ENCODE results near the gene SF3B2. TPM values are rescaled to one million over a fixed set of nuclear protein-coding genes. Genes with fewer than 3 reads are reported as not detected.
"Not testable (repeated sequence)": the region's sequence is repeated elsewhere in the genome, so short reads cannot be mapped to it uniquely, and the experiment has no call there.

The SF3B2 gene
- total and polyA plus RNA-seq, 9 donors = 113 to 203 (median 189) TPM

DNA sequence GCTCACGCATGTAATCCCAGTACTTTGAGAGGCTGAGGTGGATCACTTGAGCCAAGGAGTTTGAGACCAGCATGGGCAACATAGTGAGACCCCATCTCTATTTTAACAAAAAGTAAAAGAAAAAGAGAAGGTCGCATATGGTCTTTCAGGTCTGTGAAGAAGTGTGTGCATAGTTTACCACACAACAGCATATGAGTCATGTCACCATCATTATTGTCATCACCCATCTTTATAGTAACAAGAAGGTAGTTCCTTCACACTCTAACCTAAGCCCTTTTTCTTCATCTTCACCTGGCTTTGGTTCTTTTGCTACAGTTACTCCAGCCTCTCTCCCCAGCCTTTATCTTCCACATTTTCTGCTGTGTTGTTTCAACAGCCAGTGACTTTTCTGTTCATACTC, 57.1 kb downstream of the SF3B2 start:
- Histone ChIP-seq H3K36me3 (no peaks in the 10 kb centered on the region), H3K27ac (no peak overlapping the region), H3K4me1 (ENCODE audit: insufficient read depth) (peaks cover 6% of the 10 kb centered on the region), H3K4me3 (no peak overlapping the region), H3K9me3 (no peaks in the 10 kb centered on the region), H3K27me3 (no peaks in the 10 kb centered on the region)
- TF ChIP-seq EP300 (IDR thresholded peaks at IDR 0.05) = no peak
- TF ChIP-seq, protein P1, sequence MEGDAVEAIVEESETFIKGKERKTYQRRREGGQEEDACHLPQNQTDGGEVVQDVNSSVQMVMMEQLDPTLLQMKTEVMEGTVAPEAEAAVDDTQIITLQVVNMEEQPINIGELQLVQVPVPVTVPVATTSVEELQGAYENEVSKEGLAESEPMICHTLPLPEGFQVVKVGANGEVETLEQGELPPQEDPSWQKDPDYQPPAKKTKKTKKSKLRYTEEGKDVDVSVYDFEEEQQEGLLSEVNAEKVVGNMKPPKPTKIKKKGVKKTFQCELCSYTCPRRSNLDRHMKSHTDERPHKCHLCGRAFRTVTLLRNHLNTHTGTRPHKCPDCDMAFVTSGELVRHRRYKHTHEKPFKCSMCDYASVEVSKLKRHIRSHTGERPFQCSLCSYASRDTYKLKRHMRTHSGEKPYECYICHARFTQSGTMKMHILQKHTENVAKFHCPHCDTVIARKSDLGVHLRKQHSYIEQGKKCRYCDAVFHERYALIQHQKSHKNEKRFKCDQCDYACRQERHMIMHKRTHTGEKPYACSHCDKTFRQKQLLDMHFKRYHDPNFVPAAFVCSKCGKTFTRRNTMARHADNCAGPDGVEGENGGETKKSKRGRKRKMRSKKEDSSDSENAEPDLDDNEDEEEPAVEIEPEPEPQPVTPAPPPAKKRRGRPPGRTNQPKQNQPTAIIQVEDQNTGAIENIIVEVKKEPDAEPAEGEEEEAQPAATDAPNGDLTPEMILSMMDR (IDR thresholded peaks at IDR 0.05) = no peak
- TF ChIP-seq POLR2A (IDR thresholded peaks at IDR 0.05) = no peak
- DNase-seq = no peak
- 92 to 96% (median 96%) methylated on average over 2 of the region's 2 CpGs for WGBS, 3 donors
- intact Hi-C loops (cut with DNase I) = no loop called here

DNA sequence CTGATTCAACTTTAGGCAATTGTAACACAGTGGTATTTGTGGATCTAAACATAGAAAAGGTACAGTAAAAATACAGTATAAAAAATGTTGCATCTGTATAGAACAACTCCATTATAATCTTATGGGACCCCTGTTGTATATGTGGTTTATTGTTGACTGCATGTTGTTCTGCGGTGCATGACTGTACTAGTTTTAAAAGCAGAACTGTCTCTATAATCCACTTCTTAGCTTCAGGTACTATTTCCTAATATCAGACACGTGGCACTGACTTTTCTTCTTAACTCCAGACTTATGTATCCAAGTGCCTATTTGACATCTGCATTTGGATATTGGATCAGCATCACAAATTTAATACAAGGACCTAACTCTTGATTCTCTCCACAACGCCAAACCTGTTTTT, 59.0 kb downstream of the SF3B2 start:
- intact Hi-C loops (cut with DNase I) = no loop called here
- TF ChIP-seq, protein P1 (IDR thresholded peaks at IDR 0.05) = no peak
- TF ChIP-seq EP300 (IDR thresholded peaks at IDR 0.05) (no peak), POLR2A (IDR thresholded peaks at IDR 0.05) (no peak)
- WGBS, 3 donors = 94 to 95% (median 95%) methylated on average over 3 of the region's 3 CpGs

DNA sequence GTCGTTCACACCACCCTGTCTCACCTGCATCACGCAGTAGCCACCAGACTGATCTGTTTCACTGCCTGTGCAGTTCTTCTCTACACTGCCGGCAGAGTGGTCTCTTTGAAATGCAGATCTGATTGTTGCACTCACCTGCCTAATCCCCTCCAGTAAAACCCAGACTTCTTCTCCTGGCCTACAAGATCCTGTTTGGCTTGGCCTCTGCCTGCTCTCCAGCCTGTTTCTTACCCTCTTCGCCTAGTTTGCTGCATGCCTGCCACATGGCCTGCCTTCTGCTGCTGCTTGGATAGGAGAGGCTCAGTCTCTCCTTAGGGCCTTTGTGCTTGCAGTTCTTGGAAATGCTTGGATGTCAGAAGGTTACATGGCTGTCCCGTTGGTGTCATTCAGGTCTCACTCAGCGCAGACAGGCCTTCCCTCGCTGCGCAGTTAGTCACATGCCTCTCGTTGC, 59.9 kb downstream of the SF3B2 start:
- no peaks in the 10 kb centered on the region for H3K27me3 ChIP-seq
- H3K36me3 ChIP-seq = no peaks in the 10 kb centered on the region
- intact Hi-C loops (cut with DNase I) = no loop called here
- DNase-seq = no peak
- WGBS, 3 donors = 82 to 84% (median 84%) methylated on average over 9 of the region's 9 CpGs
- TF ChIP-seq, protein P1 (IDR thresholded peaks at IDR 0.05) = no peak
- TF ChIP-seq POLR2A (IDR thresholded peaks at IDR 0.05) (no peak), EP300 (IDR thresholded peaks at IDR 0.05) (no peak)
- H3K4me3 ChIP-seq = no peak overlapping the region
- no peaks in the 10 kb centered on the region for H3K9me3 ChIP-seq
- peaks cover 6% of the 10 kb centered on the region for H3K4me1 ChIP-seq (ENCODE audit: insufficient read depth)
- no peak overlapping the region for H3K27ac ChIP-seq

More for the DNA sequence above, 59.0 kb downstream of the SF3B2 start:
- no peaks in the 10 kb centered on the region for H3K36me3 ChIP-seq
- no peak overlapping the region for H3K27ac ChIP-seq
- H3K9me3 ChIP-seq = no peaks in the 10 kb centered on the region
- H3K27me3 ChIP-seq = no peaks in the 10 kb centered on the region
- DNase-seq = no peak
- H3K4me1 ChIP-seq (ENCODE audit: insufficient read depth) = peaks cover 6% of the 10 kb centered on the region
- no peak overlapping the region for H3K4me3 ChIP-seq

DNA sequence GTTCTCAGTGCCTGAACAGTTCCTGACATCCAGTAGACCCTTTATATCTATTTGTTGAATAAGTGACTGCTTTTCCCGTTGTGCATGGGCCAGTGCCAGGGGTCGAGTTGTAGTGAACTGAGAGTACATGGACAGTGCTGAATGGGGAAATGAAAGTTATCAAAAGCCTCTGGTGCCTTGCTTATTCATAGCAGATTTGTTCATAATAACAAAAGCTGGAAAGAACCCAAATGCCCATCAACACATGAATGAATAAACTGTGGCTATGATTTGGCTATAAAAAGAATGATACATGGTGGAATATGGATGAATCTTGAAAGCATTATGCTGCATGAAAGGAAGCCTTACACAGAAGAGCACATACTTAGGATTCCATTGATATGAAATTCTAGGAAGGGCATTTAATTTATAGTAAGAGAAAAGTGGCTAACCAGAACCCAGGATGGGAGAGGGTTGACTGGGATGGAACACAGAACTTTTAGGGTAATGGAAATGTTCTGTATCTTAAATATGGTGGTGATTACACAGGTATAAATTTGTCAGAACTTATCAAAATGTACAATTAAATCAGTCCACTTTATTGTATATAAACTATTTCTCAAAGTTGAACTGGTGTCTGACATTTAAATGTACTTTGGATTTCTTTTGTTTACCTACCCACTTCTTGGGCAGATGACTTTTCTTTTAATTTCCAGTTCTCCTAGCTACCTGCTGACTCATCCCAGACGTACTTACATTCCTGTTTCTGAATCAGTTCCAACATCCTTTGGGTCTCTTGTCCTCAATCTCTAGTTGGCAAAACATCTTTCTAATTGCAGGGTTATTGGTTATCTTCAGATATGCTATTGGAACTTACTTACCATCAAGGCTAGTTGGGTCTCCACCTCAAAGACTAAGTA, 60.7 kb downstream of the SF3B2 start:
- WGBS, 3 donors = 9 to 12% (median 11%) methylated on average over 3 of the region's 3 CpGs
- H3K27me3 ChIP-seq = no peaks in the 10 kb centered on the region
- no peak for DNase-seq
- H3K27ac ChIP-seq = no peak overlapping the region
- TF ChIP-seq EP300 (IDR thresholded peaks at IDR 0.05) (no peak), POLR2A (IDR thresholded peaks at IDR 0.05) (no peak)
- TF ChIP-seq, protein P1 (IDR thresholded peaks at IDR 0.05) = no peak
- H3K36me3 ChIP-seq = no peaks in the 10 kb centered on the region
- H3K9me3 ChIP-seq = no peaks in the 10 kb centered on the region
- H3K4me1 ChIP-seq (ENCODE audit: insufficient read depth) = peaks cover 6% of the 10 kb centered on the region
- intact Hi-C loops (cut with DNase I) = no loop called here
- no peak overlapping the region for H3K4me3 ChIP-seq

DNA sequence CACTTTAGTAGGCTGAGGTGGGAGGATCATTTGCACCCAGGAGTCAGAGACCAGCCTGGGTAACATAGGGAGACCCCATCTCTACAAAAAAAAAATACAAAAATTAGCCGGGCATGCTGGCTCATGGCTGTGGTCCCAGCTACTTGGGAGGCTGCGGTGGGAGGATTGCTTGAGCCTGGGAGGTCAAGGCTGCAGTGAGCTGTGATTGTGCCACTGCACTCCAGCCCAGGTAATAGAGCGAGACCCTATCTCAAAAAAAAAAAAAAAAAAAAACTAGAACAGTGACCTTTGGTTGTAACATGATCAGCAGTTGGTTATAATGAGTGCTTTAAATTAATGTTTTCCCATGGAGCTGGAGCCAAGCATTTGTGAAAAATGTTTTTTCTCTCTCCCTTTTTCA, 62.8 kb downstream of the SF3B2 start:
- H3K4me3 ChIP-seq; H3K9me3 ChIP-seq; H3K36me3 ChIP-seq; H3K27me3 ChIP-seq; H3K27ac ChIP-seq; DNase-seq; intact Hi-C loops (cut with DNase I): not testable (repeated sequence)
- peaks cover 16% of the 10 kb centered on the region for H3K4me1 ChIP-seq (ENCODE audit: insufficient read depth)
- 6 to 45% (median 17%) methylated on average over 3 of the region's 3 CpGs for WGBS, 3 donors

Data from ovary (tissue), 9 donors.